ENCODE results near the gene PPP2R3B.
"Not testable (repeated sequence)": the region's sequence is repeated elsewhere in the genome, so short reads cannot be mapped to it uniquely, and the experiment has no call there.

The PPP2R3B gene

GRCh38 chrX:305781-306613 lies 80.7 kb downstream of the PPP2R3B start:
- not testable (repeated sequence) for DNase-seq (ENCODE audit: low read depth in 2 of 2)

GRCh38 chrX:302975-303374 lies 83.7 kb downstream of the PPP2R3B start:
- no peak for DNase-seq (ENCODE audit: low read depth in 2 of 2)

GRCh38 chrX:300334-300733 lies 86.4 kb downstream of the PPP2R3B start:
- no peak for DNase-seq (ENCODE audit: low read depth in 2 of 2)

GRCh38 chrX:298993-299392 lies 87.7 kb downstream of the PPP2R3B start:
- no peak for DNase-seq (ENCODE audit: low read depth in 2 of 2)

GRCh38 chrX:295136-295535 lies 91.6 kb downstream of the PPP2R3B start:
- no peak for DNase-seq (ENCODE audit: low read depth in 2 of 2)

GRCh38 chrX:292900-293897 lies 93.5 kb downstream of the PPP2R3B start:
- DNase-seq (ENCODE audit: low read depth in 2 of 2), result no peak

GRCh38 chrX:291411-291901 lies 95.3 kb downstream of the PPP2R3B start:
- DNase-seq (ENCODE audit: low read depth in 2 of 2), result no peak

- DNase-seq (ENCODE audit: low read depth in 2 of 2), result no peak
Observed at GRCh38 chrX:290476-291166, 96.1 kb downstream of the PPP2R3B start.

- no peak for DNase-seq (ENCODE audit: low read depth in 2 of 2)
Observed at GRCh38 chrX:288561-288991, 98.1 kb downstream of the PPP2R3B start.

GRCh38 chrX:287670-288069 lies 99.0 kb downstream of the PPP2R3B start:
- no peak for DNase-seq (ENCODE audit: low read depth in 2 of 2)

GRCh38 chrX:285076-285677 lies 101.5 kb downstream of the PPP2R3B start:
- no peak for DNase-seq (ENCODE audit: low read depth in 2 of 2)

All from stimulated activated CD4-positive, alpha-beta T cell treated with anti-CD3 and anti-CD28 coated beads, Interleukin-1b, Interleukin-23, amount 100 ng/mL, for 1 hour (primary cell).